Middle frontal gyrus (tissue), 1 donor: ENCODE measurements around the gene OSBPL5.

Experiments
- DNase-seq: peaks from one replicate; pipeline ENCODE4 v3.0.0-alpha.2; 2015; ENCODE audit warnings: low spot score; ENCODE audit errors: extremely low spot score

OSBPL5 gene, protein sequence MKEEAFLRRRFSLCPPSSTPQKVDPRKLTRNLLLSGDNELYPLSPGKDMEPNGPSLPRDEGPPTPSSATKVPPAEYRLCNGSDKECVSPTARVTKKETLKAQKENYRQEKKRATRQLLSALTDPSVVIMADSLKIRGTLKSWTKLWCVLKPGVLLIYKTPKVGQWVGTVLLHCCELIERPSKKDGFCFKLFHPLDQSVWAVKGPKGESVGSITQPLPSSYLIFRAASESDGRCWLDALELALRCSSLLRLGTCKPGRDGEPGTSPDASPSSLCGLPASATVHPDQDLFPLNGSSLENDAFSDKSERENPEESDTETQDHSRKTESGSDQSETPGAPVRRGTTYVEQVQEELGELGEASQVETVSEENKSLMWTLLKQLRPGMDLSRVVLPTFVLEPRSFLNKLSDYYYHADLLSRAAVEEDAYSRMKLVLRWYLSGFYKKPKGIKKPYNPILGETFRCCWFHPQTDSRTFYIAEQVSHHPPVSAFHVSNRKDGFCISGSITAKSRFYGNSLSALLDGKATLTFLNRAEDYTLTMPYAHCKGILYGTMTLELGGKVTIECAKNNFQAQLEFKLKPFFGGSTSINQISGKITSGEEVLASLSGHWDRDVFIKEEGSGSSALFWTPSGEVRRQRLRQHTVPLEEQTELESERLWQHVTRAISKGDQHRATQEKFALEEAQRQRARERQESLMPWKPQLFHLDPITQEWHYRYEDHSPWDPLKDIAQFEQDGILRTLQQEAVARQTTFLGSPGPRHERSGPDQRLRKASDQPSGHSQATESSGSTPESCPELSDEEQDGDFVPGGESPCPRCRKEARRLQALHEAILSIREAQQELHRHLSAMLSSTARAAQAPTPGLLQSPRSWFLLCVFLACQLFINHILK

DNA sequence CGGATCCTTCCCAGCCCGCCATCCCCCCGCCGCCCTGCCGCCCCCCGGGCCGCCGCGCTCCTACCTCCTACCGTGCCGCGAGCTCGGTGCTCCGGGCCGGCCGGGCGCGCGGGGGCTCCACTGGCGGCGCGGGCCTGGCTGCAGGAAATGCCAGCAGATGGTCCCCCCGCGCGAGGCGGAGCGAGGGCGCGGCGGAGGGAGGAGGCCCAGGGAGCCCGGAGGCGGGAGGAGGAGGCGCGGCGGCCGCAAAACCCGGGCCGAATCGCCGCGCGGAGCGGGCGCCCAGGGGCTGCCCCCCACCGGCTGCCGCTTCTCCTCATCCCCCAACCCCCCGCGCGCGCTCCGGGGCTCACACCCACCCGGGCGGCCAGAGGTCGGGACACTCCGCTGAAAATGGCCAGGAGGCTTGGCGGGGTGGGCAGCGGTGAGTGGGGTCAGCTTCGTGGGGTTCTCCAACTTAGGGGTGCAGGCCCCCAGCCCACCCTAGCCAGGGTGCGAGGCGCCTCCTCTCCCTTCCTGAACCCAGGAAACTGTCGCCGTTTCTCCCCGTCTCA, at the start of gene OSBPL5:
OSBPL5 (minus strand) TSS at position 159 of the 554 bp plus-strand sequence. CDS start 36,162 bp downstream, outside the sequence.
- peak; percentile 43 for DNase-seq

DNA sequence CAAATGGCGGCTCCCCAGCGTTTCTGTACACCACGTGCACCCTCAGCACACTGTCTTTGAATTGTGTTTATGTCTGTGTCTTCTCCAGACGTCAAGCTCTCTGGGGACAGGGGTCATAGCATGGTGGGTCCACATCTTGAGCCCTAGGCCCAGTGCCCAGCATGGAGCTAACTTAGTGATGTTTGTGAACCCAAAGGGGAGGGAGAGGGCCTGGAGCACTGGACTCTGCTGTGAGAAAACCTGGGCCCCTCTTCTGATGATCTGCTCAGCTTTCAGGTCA, 49.2 kb upstream of the OSBPL5 start:
- DNase-seq, result no peak

DNA sequence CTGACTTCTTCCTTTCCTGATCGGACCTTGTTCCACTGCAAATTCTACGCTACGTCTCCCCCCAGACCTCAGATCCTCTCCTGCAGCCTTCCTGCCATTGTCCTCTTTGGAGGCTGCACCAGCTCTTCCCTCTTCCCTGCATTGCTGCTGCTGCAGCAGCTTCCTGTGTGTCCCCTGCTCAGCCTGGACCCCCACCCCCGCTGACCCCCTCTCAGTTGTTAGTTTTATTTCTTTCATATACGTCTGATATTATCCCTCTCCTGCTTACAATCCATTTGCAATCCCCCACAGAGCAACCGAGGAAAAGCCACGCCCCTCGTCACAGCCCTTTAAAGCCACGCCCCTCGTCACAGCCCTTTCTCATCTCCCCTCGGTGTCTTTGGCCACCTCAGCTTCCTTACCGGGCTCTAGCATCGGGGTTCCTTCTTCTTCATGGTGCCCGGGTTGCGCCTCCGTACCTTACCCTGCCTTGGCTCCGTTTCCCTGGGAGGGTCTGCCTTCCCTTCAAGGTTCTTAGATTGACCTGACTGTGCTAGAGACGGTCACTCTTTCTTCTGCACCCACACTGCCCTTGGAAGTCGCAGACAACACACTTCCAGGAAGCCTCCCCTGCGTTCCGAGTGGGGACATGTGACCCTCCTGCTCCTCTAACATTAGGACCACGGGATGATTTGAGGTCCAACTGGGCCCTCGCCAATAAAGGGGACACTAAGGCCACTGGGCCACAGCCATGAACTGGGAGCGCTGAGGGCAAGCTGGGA, 48.7 kb upstream of the OSBPL5 start:
- no peak for DNase-seq

DNA sequence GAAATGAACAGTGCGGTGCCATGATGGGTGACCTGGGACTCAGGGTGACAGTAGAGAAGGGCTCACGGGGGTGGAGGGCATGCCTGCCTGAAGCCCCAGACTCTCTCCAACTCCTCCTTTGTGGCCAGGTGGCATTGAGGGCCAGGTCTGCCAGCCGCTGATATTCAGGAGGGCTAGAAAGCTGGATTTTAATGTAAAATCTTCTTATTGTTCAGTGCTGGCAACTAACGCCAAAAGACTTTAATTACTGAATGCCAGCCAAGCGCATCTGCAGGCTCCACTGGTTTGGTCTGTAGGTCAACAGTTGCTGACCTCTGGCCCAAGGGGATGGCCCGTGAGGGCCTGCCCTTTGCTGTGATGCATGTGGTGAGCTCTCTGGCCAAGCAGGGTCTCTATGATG, 43.2 kb upstream of the OSBPL5 start:
- DNase-seq, result no peak

DNA sequence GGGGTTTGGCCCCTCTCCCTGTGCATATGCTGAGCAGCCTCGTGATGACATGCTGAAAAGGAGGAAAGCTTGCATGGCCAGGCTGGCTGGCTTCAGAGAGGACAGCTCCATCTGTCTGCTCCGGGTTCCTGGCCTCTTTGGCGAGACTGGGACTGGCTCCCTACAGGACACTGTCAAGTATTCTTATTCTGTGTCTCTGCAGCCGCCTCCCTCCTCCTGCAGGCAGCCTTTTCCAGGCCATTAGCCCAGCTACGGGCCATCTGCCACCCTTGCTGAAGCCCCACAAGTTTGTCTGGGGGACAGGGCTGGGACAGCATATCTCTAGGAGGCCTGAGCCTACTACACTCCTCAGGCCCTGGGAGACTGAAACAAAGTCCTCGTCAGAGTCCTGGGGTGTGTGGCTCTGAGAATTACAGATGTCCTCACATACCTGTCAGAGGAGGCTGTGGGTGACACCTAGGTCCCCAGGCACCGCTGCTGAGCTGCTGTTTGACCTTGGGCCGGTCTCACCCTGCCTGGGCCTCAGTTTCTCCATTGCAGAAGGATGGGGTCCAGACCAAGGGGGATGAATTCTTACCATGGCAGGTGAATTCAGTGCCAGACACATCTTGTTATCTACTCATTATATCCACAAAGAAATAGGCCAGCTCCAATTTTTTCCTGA, 42.5 kb upstream of the OSBPL5 start:
- no peak for DNase-seq

DNA sequence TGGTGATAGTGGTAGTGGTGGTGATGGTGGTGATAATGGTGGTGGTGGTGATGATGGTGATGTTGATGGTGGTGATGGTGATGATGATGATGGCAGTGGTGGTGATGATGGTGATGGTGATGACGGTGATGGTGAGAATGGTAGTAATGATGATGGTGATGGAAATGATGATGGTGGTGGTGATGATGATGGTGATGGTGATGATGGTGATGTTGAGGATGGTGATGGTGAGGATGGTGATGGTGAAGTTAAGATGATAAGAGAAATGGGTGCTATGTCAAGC, 41.8 kb upstream of the OSBPL5 start:
- no peak for DNase-seq

DNA sequence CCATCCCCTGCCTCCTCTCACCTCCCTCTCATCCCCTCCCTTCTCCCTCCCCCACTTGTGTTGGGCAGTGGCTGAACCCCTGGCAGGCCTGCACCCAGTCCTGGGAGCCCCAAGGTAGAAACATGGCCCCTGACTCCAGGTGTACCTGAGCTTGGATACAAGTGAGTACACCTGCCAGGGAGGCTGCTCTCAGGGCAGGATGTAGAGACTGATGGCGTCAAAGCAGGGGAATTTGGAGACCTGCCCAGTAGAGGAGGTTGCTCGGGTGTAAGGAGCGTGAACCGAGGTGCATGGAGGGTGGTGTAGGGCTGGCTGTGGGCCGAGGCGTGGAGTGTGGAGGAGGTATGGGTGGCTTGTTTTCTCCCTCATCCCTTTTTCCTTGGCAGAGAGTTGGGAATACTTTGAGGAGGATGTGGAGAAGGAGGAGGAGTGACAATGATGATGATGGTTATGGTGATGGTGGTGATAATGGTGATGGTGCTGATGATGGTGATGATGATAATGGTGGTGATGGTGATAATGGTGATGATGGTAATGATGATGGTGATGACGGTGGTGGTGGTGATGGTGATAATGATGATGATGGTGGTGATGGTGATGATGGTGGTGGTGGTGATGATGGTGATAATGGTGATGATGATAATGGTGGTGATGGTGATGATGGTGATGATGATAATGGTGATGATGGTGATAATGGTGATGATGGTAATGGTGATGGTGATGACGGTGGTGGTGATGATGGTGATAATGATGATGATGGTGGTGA, 41.2 kb upstream of the OSBPL5 start:
- DNase-seq, result no peak

DNA sequence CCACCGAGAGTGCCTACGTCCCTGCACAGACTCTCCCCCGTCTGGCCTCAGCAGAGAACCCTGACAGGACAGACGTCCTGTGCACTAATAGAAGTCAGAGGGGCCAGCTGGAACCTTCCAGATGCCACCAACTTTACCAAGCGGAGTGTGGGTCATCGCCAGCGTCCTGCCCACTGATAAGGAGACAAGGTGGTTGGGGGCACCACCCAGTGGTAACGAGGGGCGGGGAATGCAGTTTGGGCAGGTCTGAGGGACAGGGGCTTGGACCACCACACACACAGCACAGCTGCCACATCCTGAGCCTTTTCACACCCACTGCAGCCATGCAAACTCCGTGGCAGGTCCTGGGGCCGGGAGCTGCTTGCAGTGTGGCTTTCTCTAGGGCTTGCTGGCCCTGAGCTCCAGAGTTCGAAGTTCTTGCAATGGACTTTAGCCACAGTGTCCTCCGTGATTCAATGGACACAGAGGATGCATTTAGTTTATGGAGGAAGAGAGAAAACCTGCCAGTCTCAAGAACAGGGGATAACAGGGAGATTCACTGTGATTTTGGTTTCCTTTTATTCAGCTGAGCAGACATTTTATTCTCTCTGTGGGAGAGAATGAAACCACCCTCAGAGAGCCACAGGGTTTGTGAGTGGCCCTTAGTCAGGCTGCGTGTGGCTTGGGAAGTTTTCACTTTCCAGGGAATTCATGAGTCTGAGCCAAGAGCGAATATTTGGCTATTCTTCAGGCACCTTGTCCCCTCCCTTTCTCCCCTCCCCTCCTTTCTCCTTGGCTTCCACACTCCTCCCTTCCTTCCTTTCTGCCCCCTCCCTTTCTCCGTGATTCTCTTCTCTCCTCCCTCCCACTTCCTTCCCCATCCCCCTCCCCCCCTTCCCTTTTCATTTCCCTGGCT, 40.4 kb upstream of the OSBPL5 start:
- no peak for DNase-seq

DNA sequence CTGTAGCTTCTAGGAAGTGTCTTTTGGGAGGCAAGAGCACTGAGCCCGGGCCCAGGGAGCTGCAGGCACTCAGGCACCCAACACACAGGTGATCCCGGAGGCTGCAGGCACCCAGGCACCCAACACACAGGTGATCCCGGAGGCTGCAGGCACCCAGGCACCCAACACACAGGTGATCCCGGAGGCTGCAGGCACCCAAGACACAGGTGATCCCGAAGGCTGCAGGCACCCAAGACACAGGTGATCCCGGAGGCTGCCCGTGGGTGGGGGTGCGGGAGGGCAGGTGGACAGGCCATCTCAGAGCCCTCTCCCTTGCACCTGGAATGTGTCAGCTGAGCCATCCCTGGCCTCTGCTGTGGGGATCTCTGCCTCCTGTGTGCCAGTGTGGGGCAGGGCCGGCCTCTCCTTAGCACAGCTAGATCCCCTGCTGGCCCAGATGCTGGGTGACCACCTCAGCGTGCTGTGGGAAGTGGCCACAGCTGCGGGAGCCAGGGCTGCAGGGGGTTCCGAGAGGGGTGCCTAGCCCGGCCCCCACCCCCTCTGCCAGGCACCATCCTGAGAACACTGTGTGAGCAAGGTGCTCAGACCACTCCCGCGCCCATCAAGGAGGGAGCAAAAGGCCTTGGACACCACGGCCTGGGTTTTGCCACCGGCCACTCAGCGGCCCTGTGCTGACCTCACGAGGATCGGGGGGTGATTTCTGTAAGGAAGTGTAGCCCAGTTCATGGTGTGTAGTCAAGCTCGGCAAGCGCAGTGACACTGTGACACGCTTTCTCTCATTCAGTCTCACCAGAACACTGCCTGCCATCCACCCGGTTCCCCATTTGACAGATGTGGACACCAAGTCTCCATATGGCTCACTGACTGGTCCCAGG, 39.3 kb upstream of the OSBPL5 start:
- no peak for DNase-seq

DNA sequence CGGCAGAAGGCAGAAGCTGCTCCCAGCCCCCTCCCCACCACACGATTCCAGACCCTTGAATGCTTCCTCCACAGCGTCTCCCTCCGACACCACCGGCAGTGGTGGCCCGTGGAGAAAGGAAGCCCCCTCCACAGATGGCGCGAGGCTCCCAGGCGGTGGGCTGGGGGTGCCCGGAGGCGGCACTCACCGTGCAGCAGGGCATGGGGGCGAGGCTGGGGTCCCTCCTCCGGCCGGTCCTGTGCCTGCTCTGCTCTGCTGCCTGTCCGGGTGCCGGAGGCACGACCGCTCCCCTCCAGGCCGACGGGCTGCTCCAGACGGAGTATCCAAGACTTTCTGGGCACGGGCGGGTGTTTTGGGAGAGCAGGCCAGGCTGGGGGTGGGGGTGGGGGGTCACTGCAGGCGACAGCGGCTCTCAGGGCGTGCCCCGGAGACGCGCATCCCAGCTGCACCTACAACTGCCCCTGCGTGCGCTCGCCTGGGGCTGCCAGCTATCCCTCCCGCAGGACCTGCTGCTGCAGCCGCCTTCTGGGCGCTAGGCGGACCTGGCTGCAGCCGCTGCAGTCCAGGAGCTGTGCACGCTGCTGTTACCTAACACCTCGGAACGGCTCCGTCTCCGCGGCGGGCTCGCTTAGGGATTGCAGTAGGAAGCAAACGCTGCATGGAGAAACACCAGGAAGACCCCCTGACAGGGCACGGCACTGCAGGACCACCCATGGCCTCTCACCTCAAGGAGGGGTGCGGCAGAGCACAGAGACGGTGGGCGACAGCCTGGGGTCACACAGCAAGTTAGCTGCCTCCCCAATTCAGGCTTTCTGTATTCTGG, 38.3 kb upstream of the OSBPL5 start:
- DNase-seq, result no peak

DNA sequence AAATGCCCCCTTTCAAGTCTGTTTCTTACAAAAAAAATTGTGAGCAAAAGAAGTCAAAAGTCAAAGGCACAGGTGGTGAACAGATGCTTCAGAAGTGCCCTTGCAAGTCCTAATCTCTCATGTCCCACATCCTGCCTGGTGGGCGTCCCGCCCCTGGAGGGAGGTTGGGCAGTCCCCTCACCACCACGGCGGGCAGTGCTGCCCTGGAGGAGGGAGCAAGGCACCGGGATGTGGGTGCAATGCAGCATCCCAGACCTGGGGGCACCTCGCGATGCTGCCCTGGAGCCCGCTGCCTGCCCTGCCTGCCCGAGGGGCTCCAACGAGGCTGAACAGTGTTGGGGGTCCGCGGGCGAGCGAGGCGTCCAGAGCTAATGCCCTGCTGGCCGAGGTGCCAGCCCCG, 37.6 kb upstream of the OSBPL5 start:
- DNase-seq, result no peak

DNA sequence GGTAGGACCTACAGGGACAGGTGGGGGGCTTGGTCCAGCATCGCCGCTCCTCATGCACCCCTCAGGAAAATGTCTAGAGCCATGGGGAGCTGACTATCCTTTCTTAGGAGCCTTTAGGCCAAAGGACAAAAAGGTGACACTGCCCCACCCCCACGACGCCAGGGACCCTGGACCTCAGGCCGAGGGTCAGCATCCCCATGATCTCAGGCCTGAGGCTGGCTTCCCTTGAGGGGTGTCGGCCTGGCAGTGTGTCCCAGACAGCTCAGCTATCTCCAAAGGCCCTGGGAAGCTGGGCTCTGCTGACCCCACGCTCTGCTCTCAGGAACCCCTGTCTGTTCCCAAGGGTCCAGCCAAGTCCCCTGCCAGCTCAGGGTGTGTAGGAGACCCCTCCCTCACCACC, 37.2 kb upstream of the OSBPL5 start:
- no peak for DNase-seq

DNA sequence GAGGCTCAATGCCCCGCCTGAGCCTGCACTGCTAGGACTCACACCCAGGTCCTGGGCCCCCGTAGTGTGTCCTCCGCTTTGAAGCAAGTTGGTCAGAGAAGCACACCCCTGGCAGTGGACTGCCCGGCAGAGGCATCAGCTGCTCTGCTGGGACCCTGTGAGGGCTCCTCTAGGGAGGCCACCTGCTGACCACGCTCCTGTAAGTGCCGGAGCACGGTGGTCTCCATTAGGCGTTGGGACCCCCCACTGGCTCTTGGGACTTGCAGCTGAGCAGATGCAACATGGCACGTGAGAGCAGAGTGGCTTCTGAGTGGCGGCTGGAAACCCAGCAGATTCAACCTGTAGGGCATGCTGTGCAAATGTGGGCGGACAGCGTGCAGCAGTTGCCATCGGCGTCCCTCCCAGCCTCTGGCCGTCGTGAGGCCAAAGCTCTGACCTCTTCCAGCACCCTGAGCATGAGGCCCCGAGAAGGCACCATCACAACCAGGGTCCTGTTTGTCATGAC, 36.6 kb upstream of the OSBPL5 start:
- DNase-seq, result no peak

DNA sequence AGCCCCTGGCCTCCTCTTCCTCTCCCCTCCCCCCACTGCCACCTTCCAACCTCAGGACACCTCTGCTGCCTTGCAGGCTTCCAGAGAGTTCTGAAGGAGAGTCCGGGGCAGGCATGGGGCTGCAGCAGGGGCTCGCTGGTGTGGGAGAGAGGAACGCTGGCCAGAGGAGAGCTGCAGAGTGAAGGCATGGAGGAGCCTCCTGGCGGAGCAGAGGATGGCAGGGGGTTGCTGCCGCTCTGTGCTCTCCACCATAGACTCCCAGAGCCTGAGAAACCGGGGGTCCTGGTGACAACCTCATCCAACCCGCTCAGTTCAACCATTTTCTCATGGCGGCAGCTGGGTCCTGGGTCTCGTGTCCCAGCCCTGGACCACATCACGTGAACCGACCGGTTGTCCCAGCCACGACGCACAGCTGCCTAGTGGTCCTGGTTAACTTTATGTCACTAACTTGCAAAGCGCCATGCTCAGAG, 36.0 kb upstream of the OSBPL5 start:
- DNase-seq, result no peak

DNA sequence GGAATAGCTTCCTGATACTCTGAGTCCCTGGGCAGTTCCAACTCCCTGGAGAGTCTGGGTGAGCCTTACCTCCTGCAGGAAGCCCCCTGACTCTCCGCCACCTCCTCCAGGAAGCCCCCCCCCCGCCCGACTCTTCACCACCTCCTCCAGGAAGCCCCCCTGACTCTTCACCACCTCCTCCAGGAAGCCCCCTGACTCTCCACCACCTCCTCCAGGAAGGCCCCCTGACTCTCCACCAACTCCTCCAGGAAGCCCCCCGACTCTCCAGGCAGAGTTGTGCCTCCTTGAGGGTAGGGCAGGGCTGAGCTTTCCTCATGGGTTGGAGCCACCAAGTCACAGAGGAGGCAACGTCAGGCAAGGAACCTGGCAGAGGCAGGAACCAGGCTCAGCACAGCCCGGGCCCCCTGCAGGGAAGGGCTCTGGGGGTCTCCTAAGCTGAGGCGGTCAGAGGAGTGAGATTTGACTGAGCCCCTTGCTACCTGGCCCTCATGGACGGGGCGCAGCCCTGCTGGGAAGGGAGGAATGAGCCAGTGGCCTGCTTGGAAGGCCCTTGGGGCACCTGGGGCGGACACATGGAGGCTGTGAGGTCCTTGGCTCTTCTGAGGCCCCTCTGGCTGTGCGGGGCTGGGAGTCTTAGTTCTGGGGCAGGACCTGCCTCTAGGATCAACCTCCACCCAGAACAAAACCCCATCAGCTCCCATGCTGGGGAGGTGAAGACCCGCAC, 35.4 kb upstream of the OSBPL5 start:
- no peak for DNase-seq

DNA sequence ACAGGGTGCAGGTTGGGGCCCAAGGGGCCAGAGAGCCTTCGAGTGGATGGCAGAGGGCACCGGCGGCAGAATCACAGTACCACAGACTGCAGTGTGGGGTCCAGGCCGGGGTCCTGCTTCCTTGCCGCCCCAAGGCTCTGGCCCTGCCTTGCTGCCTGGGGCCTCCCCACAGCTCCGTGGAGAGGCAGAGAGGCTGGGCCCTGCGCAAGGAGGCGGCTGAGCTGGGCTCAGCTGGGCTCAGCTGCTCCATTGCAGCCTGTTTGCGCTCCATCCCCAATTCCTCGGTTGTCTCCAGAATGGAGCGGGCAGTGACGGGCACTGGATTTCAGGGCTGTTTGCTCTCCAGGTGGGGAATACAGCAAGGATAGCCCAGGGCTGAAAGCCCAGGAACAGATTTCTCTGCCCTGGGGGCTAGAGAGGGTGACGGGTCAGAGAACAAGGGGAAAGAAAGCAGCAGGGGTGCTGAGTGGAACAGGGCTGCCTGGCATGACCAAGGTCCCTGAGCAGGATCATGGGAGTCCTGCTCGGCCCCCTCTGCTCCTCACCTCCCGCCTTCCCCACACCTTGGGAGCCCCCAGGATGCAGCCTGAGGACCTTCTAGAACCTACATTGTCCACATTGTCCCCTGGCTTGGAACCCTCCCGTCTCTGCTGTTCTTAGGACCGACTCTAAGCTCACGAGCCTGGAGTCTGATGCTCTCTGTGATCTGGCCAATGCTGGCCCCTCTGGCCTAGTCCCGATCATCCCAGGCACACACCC, 34.6 kb upstream of the OSBPL5 start:
- DNase-seq, result no peak
